Adrenal gland (tissue), 12 donors: ENCODE data around the gene HELZ. TPM values are rescaled to one million over a fixed set of nuclear protein-coding genes. Genes with fewer than 3 reads are reported as not detected.

Experiments used
- DNase-seq, 7 donors: peaks; one replicate each; pipeline ENCODE4 v3.0.0-alpha.2; 2019 to 2020
- H3K27ac ChIP-seq, 5 donors: fragments of 200-600 bp; sonication (generic) in 4 of 5; 1 replicate in 3 of 5; 2 replicates in 2 of 5; pipeline versions ENCODE4 v1.5.1 to v1.8.0; 2016 to 2020; ENCODE audit warnings: mild to moderate bottlenecking in 1 of 5
- H3K27me3 ChIP-seq: fragments of 200-600 bp; 2 replicates; pipeline ENCODE4 v1.8.0; 2021
- H3K36me3 ChIP-seq, 2 donors: fragments of 200-600 bp; replicated peaks in 1 of 2; 1 replicate in 1 of 2; 2 replicates in 1 of 2; pipeline versions ENCODE4 v1.5.1 to v1.8.0; 2018 to 2022
- H3K4me1 ChIP-seq, 2 donors: fragments of 200-600 bp; replicated peaks in 1 of 2; 1 replicate in 1 of 2; 2 replicates in 1 of 2; pipeline versions ENCODE4 v1.5.1 to v1.8.0; 2018 to 2021
- H3K4me3 ChIP-seq, 4 donors: fragments of 200-600 bp; sonication (generic) in 3 of 4; one replicate each; pipeline ENCODE4 v1.5.1; 2016 to 2018
- H3K9me3 ChIP-seq, 3 donors: fragments of 200-600 bp; sonication (generic) in 1 of 3; replicated peaks in 1 of 3; 1 replicate in 2 of 3; 2 replicates in 1 of 3; pipeline versions ENCODE4 v1.5.1 to v1.8.0; 2016 to 2021
- POLR2A ChIP-seq, 2 donors: fragments of 450-650 bp; IDR thresholded peaks; one replicate each; pipeline ENCODE4 v1.6.1; 2017; ENCODE audit warnings: antibody characterized with exemption in 2 of 2, mild to moderate bottlenecking in 2 of 2, moderate library complexity in 1 of 2
- WGBS, 4 donors: extraction: QIAGEN DNeasy Blood & Tissue Kit in 2 of 4; methylation state at CpG; one replicate each; pipeline versions ENCODE4 v1.1.5 to v1.1.7; 2013 to 2017; 5-methylcytosine and 5-hydroxymethylcytosine counted together
- intact Hi-C, 2 donors: fragments of 100-400 bp; cut with DNase I; formaldehyde crosslinking; loops; one replicate each; pipeline versions ENCODE4 v1.14.1 to v1.15.0; 2022 to 2023
- polyA plus RNA-seq, 3 donors: library from polyadenylated mRNA; stranded (reverse); fragments of 200-250 nt in 2 of 3; fragments of 350-450 nt in 1 of 3; fragmentation: Illumina TruSeq in 1 of 3; extraction: RNeasy Lipid Tissue Mini Kit (QIAGEN cat#74804) in 1 of 3; gene quantifications; one replicate each; pipeline ENCODE4 v1.2.3, GENCODE V29; 2013 to 2014
- small RNA-seq, 2 donors: library from RNA; depleted of rRNA; stranded (forward); fragments of <200 nt; gene quantifications; one replicate each; pipeline ENCODE3, GENCODE V24; 2016
- total RNA-seq, 9 donors: library from RNA; depleted of rRNA in 4 of 9; stranded (reverse); fragments of >200 nt in 4 of 9; fragments of 120-200 nt in 1 of 9; fragmentation: NEBNext Ultra II Directional in 1 of 9; extraction: Animal tissue kit (Norgen Biotek cat#: 25700) in 1 of 9; gene quantifications; one replicate each; pipeline versions ENCODE4 v1.1.0 to v1.2.4, GENCODE V29; 2013 to 2023
- TF ChIP-seq, protein P1 (sequence below), 6 experiments: fragments of 450-650 bp in 4 of 6; fragments of 200-600 bp in 2 of 6; sonication (generic) in 1 of 6; IDR thresholded peaks; 1 replicate in 5 of 6; 2 replicates in 1 of 6; pipeline versions ENCODE4 v1.5.1 to v1.8.0; 2016 to 2021; ENCODE audit warnings: antibody characterized with exemption in 6 of 6, mild to moderate bottlenecking in 2 of 6, moderate library complexity in 1 of 6
- donor health status: healthy with polysubstance abuse.
- donor health status: Bipolar disorder and iron deficiency.
- donor health status: DM: yes; HTN: yes; CAD: no.
- donor health status: DM: no; HTN: no; CAD: no.
- donor health status: DM: no; HTN: no; CAD: no.
- donor health status: DM: yes; HTN: yes; CAD: no.

Gene HELZ
- total and polyA plus RNA-seq, 12 donors: 3.1 to 88.0 (median 47.9) TPM

DNA sequence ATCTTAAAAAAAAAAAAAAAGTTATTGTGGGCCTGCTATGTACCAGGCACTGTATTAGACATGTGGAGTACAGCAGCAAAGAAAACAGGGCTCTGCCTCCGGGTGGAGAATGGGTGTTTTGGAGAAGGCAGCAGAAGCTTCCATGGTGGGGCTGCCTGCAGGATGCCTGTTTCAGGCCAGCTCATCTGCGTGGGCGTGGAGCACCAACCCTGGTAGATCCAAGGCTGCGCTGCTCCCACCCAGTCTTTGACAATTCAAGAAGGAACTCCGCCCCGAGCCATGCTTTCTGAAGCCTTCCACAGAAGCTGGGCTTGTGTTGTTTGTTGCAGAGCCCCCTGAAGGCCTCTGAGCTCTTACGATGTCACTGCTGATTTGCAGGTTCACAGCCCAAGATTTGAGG lies 223.8 kb downstream of the HELZ start:
- 91 to 95% (median 93%) methylated on average over 1 to 7 of the region's 7 CpGs for WGBS, 4 donors

More for the DNA sequence above, 223.8 kb downstream of the HELZ start:
- Histone ChIP-seq H3K27me3 (no peaks in the 10 kb centered on the region), H3K4me3 (no peak overlapping the region), H3K36me3 (no peaks in the 10 kb centered on the region), H3K9me3 (no peaks in the 10 kb centered on the region), H3K4me1 (no peaks in the 10 kb centered on the region), H3K27ac (no peak overlapping the region)
- no peak for DNase-seq
- intact Hi-C loops: no loop called here
- TF ChIP-seq, protein P1, sequence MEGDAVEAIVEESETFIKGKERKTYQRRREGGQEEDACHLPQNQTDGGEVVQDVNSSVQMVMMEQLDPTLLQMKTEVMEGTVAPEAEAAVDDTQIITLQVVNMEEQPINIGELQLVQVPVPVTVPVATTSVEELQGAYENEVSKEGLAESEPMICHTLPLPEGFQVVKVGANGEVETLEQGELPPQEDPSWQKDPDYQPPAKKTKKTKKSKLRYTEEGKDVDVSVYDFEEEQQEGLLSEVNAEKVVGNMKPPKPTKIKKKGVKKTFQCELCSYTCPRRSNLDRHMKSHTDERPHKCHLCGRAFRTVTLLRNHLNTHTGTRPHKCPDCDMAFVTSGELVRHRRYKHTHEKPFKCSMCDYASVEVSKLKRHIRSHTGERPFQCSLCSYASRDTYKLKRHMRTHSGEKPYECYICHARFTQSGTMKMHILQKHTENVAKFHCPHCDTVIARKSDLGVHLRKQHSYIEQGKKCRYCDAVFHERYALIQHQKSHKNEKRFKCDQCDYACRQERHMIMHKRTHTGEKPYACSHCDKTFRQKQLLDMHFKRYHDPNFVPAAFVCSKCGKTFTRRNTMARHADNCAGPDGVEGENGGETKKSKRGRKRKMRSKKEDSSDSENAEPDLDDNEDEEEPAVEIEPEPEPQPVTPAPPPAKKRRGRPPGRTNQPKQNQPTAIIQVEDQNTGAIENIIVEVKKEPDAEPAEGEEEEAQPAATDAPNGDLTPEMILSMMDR (IDR thresholded peaks at IDR 0.05): no peak
- TF ChIP-seq POLR2A (IDR thresholded peaks at IDR 0.05): no peak

Small RNAs within 50 kb of the gene (small RNA-seq; reads per million reads assigned to genes)
- 0 reads per million in 2 donors for gene AC007448.1
- gene RF00393: 0 to 0.12 reads per million in 2 donors
- gene RNA5SP447: 0 reads per million in 2 donors

Other genes starting within 250 kb of the HELZ start
- 1 to 10 TPM in 5 of 9 donors, under 1 TPM in 3, not detected in 1; 0.28 to 5.9 (median 1.8) TPM for gene CACNG1, start 200.6 kb downstream of the HELZ start, total RNA-seq
- gene CACNG1, start 200.6 kb downstream of the HELZ start, polyA plus RNA-seq: under 1 TPM in 2 of 3 donors, not detected in 1; 0.88 to 0.97 TPM
- 10 to 100 TPM; 19.7 to 88.8 (median 40.8) TPM for gene PSMD12, start 121.4 kb upstream of the HELZ start, total RNA-seq
- 100 to 1,000 TPM in 1 of 3 donors, 10 to 100 TPM in 2; 31.0 to 163 (median 35.7) TPM for gene PSMD12, start 121.4 kb upstream of the HELZ start, polyA plus RNA-seq
- gene PITPNC1, start 132.1 kb upstream of the HELZ start, total RNA-seq: 10 to 100 TPM in 6 of 9 donors, 1 to 10 TPM in 3; 4.9 to 33.0 (median 14.8) TPM
- 10 to 100 TPM in 1 of 3 donors, 1 to 10 TPM in 2; 6.8 to 15.4 (median 8.5) TPM for gene PITPNC1, start 132.1 kb upstream of the HELZ start, polyA plus RNA-seq